GM18858 (cell line): ENCODE results near the gene RNF224.

Source experiments
- ATAC-seq: cut with Tn5 transposase; IDR thresholded peaks from one replicate; pipeline ENCODE4 v1.9.1; 2021; ENCODE audit not compliant: unreplicated experiment

Gene RNF224

DNA sequence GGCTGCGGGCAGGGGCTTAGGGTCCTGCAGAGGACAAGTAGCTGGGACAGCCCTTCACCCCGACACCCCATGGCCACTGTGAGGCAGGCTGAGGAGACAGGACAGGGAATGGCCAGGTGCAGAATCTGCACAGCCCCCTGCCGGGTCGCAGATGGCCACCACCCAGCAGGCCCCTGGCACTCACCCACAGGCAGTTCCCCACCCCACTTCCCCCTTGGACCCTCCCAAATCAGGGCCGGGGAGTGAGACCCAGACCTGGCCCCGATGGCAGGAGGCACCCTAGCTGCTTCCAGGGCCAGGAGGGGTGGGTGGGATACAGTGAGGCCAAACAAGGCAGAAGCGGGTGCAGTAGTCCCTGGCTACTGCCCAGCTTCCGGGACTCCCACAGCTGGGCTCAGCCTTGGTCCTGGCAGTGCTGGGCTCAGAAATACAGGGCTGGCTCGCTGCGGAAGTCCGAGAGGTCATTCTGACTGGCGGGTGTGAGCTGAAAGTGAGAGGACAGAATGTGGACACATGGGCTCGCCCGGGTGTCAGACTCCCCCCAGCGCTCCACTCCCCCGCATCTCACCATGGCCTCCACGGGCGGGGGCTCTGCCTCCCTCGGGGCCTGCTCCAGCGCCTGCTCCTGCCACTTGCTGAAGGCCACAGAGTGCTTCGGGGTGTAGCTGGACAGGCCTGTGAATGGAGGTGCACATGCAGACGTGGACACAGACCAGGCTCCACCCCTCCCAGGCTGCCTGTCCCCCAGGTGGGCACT lies 35.4 kb upstream of the RNF224 start:
- ATAC-seq, result no peak

DNA sequence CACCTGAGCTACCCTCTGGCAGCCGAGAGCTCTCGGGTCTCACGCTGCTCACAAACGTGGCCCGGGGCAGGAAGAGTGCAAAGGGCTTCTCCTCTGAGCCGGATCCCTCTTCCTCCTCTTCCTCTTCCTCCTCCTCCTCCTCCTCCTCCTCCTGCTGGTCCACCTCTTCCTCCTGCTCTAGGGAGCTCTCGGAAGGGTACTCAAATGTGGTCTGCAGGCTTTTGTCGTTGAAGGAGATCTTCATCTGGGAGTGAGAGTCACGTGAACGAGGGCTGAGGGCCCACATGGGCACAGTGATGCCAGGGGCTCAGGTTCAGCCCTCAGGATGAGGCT lies 34.9 kb upstream of the RNF224 start:
- ATAC-seq, result no peak

DNA sequence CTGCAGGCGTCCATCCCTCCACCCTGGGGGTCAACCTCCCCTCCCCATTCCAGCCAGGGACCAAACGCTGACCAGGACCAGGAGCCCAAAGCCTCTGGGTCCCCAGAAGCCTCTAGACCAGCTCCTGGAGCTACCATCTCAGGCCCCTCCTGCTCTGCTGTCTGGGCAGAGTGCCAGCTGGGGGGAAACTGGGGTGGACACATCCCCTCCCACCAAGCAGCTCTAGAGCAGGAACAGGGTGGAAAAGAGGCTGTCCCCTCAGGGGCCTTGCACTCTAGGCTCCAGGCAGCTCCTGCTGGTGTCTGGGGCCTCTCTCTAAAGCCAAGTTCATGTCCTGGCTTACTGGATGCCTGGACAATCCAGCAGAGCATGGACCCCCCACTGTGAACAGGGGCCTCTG lies 34.4 kb upstream of the RNF224 start:
- ATAC-seq, result no peak

DNA sequence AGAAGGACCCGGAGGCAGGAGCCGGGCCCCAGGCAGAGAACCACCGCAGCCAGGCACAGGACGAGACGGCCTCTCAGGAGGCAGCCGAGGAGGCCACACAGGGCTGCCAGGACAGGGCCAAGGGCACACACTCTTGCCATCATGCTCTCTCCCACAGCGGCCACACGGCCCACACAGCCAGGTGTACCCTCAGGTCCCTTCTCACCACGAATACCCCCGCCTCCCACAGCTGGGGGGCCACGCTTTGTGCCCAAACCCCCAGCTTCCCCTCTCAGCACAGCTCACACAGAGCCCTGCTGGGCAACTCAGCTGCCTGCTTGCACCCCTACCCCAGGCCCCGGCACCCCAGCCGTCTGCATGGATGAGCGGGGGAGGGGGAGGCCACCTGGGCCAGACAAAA lies 33.5 kb upstream of the RNF224 start:
- ATAC-seq, result no peak

DNA sequence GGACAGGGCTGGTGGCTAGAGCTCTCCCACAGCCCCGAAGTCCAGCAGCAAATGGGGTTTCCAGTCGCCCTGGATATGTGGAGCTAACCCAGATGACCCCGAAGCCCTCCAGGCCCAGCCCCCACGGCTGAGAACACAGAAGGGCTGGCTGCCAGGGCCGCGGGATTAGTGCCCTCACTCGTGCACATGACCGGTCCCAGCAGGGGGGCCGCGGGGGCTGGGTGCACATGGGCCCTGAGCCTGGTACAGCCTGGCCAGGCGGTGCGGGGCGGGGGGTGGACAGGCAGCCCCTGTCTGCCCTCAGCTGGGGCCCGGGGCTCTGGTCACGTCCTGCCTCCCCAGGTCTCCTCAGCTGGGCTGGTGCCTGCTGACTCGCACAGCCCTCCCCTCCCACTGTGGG lies 32.9 kb upstream of the RNF224 start:
- no peak for ATAC-seq

DNA sequence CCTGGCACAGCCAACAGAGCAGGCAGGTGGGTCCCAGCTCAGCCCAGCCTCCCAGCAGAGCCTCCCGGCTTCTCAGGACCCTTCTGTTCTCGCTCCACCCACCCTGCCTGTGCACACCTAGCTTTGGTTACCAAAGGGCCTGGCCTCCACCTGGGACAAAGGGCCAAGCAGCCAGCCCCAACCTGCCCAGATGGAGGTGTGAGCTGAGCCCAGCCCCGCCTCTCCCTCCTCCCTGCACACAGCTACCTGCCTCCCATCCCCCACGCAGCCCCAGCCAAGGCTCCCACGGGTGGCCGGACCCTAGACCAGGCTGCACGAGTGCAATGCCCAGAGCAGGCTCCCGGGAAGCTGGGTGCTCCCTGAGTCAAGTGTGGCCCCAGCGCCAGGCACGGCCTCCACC lies 32.4 kb upstream of the RNF224 start:
- ATAC-seq, result no peak

DNA sequence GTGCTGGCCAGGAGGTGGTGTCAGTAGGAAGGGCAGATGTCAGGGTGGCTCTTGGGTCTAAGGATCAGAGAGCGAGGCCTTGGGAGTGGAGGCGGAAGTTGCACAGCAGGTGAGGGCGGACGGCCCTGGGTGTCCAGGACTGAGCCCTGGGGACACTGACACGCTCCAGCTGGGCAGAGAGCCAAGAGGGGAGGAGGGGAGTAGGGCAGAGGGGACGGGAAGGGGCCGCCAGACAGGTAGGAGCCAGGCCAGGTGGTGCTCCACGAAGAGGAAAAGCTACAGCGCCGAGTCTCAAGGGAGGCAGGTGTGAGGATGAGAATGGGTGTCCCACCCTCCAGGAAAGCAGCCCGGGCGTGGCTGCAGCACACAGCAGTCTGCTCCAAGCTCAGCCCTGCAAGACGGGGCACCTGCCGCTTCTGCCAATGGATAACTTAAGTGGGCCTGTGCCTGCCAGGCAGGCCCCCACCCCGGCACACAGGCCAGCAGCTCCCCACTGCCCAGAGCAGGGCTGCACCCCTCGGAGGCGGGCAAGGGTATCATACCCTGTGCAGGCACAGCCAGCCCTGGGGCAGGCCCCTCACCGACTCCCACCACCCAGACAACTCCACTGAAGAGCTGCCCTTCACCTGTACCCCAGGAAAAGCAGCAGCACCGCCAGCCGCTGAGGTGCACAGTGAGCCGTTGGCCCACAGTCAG lies 31.6 kb upstream of the RNF224 start:
- ATAC-seq, result no peak

DNA sequence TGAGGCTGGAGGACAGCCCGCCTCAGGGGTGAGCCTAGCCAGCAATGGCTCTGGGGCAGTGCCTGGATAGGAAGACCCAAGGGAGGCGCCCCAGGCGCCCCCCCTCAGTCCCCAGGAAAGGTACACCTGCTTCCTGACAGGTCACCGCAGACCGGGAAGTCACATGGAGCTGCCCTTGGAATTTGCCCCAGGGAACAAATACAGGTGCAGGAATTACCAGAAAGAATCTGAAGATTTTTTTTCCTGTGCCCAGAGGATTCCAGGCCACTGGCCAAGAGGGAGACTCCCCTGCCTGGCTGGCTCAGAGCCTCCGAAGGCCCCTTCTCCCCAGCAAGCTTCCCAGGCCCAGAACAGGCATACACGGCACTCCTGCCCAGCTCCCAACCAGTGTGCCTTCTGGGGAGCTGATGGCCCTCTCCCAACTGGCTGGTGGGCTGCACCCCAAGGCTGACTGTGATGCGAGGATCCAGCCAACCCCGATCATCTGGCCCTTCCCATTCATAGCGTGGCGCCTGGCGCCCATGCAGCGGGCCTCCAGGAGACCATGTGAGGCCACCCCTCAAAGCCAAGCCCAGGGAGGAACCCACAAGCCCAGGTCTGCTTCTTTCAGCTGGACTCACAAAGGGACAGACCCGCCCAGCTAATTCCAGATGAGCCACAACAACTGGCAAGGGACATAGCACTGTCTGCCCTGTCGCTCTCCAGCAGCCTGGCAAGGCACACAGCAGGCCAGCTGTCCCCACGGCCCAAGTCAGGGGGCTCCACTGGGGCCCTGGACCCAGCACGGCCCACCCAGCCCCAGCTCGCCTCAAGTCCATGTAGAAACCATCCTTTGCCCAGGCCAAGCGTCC lies 29.0 kb upstream of the RNF224 start:
- no peak for ATAC-seq

DNA sequence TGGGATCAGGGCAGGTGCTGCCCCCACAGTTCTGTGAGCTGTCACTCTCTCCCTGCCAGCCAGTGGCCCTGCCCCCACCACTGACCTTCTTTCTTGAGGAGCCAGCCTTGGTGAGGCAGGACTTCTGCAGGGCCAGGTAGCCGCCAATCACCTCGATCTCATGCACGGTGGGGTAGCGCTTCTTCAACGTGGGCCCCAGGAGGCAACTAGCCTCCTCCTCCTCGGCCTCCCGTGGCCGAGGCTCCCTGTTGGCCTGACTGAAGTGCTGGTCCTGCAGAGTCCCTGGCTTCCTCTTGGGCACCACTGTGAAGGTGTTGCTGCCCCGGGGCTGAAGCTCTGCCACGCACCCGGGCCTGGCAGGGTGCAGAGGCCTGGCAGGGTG lies 28.4 kb upstream of the RNF224 start:
- ATAC-seq, result no peak

DNA sequence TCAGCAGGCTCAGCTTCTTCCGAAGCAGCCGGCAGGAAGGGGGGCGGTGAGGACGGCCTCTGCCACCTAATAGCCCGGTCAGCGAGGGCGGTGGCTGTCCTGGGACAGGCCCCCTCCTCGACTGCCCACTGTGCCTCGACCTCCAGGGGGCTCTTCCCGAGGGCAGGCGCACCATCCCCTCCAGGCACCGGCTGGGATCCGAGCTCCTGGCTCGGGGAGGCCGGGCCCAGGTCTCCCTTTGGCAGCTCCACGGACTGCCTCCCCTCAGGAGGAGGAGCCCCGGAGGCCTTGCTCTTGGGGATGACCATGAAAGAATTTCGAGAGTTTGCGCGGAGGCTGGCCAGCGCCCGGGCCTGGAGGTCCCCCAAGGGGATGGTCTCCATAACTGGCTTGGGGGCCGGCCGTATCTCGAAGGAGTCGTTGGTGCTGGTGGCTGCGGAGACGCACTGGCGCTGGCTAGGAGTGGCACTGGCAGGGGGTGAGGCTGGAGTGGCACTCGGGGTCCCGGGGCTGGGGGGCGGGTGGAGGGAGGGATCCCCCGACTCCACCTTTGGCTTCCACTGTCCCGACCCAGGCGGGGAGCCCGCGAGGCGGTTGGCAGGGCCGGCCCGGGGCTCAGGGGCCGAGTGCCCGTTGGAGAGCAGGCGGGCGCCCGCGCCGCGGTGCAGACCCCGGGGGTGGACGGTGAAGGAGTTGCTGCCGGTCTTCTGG lies 27.7 kb upstream of the RNF224 start:
- no peak for ATAC-seq

DNA sequence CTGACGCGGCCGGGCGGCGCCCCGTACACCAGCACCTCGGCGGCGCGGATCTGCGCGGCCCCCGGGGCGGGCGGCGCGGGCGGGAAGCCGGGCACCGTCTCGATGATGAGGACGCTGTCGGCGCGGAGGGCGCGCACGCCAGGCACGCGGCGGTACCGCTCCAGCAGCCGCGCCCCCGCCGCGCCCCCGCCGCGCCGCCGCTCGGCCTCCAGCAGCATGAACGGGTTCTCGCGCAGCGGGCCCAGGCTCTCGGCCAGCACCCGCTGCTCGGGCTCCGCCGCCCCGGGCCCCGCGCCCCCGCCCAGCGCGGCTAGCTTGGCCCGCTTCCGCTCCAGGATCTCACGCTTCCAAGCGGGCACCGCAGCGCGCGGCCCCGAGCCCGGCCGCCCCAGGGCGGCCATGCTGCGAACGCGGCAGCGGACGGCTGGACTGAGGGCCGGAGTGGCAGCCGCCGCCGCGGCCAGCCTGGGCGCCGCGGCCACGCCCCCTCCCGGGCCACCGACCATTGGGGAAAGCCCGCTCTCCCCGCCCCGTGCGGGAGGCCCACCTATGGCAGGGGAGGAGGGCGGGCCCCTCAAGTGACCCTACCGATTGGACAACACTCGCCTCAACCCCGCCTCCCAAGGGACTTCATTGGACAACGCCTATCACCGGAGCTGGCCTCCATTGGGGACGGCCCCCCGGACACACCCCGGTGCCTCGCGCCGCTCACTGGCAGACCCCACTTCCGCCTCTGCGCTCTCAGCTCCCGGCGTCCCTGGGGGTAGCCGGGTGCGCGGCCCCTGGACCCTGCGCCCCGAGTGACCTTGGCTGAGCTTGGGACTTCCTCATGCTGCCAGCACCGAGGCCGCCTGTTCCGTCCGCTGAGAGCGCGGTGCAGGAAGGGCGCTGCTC lies 26.7 kb upstream of the RNF224 start, which contains the start of gene TPRN:
Gene TPRN (minus strand): TSS at position 431 of the 894 bp plus-strand sequence. CDS start 30 bp downstream, at position 401.
- ATAC-seq, result peak; percentile 74

DNA sequence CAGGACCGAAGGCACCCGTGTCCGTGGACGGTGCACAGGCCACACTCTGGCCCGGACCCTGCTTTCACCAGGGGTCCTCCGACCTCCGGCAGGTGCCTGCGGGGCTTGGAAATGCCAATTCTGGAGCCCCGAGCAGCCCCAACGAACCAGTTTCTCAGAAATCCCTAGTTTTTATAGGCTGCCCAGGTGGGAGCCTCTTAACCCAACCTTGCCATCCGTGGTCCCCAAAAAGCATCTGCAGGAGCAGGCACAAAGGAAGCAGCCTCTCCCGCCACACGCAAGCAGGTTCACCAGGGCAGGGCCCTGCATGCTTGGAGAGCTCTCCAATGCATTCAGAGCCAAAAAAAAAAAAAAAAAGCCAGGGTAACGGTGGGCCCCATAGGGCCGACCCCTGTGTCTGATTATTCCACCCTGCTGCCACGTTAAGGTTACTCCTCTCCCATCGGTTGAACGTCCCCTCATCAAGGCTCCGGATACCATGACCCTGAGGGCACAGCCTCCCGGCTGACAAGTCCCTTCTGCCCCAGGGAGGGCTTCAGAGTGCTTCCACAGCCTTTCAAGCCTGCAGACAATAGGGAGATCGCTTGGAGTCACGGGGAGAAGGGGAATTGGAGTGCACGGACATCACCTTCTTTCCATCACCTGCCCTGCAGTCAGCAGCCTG lies 26.0 kb upstream of the RNF224 start:
- no peak for ATAC-seq

DNA sequence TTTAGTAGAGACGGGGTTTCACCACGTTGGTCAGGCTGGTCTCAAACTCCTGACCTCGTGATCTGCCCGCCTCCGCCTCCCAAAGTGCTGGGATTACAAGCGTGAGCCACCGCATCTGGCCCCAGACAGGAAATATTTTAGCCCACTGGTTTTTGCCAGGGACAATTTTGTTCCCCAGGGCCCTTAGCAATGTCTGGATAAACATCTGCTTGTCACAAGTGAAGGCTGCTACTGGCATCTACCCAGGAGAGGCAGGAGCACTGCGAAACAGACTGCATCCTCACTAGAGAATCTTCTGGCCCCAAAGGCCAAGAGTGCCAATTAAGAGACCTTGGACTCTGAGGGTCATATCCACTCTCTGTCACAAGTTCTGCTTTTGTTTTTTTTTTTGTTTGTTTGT lies 24.3 kb upstream of the RNF224 start:
- no peak for ATAC-seq

DNA sequence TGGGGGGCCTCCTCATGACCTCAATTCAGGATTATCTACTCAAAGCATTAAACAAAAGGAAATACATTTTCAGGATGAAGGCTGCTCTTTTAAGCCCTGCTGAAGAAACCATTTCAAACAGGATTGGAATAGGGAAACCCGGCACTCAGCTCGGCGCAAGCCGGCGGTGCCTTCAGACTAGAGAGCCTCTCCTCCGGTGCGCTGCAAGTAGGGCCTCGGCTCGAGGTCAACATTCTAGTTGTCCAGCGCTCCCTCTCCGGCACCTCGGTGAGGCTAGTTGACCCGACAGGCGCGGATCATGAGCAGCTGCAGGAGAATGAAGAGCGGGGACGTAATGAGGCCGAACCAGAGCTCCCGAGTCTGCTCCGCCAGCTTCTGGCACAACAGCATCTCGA lies 22.6 kb upstream of the RNF224 start:
- no peak for ATAC-seq

DNA sequence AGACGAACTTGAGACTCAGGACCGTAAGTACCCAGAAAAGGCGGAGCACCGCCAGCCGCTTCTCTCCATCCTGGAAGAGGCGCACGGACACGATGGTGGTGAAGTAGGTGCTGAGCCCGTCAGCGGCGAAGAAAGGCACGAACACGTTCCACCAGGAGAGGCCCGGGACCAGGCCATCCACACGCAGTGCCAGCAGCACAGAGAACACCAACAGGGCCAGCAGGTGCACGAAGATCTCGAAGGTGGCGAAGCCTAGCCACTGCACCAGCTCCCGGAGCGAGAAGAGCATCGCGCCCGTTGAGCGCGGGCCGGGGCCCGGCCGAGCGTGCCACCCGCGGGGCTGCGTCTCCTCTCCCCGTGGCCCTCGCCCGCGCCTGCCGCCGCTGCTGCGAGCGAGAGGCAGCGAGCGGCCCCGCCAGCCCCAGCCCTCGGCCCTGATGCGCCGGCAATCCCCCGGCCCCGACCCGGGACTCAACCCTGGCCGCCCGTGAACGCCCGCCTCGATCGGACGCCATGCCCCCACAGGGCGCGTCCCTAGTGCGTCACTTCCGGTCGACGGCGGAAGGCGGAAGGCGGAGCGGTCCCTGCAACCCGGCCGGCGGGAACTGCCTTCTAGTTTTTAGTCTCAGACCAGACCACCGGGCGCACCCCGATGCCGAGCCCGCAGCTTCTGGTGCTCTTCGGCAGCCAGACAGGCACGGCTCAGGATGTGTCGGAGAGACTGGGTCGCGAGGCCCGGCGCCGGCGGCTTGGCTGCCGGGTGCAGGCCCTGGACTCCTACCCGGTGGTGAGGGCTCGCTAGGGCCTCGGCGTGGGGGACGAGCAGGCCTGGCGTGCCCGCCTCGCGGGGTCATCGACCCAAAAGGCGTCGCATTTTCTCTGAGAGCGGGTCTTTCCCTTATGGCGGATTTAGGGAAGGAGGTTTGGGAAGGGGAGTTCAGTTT lies 21.9 kb upstream of the RNF224 start, which contains the start of the genes NDOR1 and TMEM203:
Gene NDOR1 (plus strand): TSS at position 575 of the 944 bp plus-strand sequence. CDS start 78 bp downstream, at position 653.
Gene TMEM203 (minus strand): TSS at position 523 of the 944 bp plus-strand sequence. CDS start 234 bp downstream, at position 289.
- ATAC-seq, result no peak

DNA sequence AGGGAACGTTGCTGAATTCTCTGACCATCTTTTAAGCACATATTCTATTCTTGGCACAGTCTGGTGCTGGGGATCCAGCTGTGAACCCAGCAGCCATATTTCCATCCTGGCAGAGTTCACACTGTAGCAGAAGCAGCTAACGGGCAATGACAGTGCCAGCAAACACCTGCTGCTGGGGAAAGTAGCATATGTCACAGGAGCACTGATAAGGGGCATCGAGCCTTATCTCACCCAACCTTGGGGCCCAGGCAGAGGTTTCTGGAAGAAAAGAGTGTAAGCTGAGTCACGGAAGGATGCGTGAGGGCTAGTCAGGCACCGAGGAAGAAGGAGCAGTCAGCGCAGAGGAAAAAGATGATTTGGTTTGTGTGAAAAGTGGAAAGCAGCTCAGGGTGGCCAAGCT lies 20.7 kb upstream of the RNF224 start:
- no peak for ATAC-seq

DNA sequence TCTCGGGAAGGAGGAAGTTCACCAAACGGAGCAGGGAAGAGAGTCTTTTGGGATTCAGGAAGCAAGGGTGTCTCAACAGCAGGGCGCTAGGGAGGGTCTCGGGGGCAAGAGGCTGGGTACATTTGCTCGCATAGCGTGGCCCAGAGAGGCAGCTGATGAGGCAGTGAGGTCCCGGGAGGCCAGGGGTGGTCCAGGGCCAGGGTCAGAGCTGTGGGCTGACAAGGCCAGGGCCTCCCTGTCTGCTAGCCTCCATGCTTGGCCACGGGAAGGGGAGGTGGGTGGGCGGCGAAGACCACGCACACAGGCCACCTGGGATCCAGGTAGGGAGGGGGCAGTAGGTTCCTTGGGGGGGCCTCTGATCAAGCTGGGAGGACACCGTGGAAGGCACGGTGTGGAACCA lies 15.8 kb upstream of the RNF224 start:
- ATAC-seq, result no peak

DNA sequence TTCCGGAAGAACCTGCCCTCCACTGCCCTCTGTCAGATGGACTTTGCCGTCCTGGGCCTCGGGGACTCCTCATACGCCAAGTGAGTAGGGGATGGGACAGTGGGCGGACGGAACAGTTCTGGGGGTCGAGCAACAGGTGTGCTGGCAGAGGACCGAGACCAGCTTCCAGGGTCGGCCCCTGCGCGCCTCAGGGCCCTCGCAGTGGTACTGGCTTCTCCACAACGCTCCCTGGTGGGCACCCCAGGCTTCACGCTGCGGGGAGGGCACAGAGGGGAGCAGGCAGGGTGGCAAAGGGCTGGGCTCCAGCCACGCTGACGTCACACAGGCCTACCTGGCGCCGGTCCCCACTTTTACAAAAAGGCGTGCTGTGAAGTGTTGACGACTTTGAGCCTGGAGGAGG lies 14.8 kb upstream of the RNF224 start:
- no peak for ATAC-seq
